Breast epithelium (tissue), 3 donors: ENCODE data around the gene MRPL9.

Source experiments
- CTCF ChIP-seq, 3 donors: fragments of 450-650 bp; IDR thresholded peaks; one replicate each; pipeline ENCODE4 v1.5.1; 2016 to 2017; ENCODE audit warnings: antibody characterized with exemption in 3 of 3, mild to moderate bottlenecking in 3 of 3, moderate library complexity in 3 of 3
- POLR2AphosphoS5 ChIP-seq, 3 donors: sonication (generic); formaldehyde crosslinking; IDR thresholded peaks; one replicate each; pipeline ENCODE4 v1.6.1; 2017; ENCODE audit warnings: antibody characterized with exemption in 3 of 3

GRCh38 chr1:151801846-151802245 lies 38.5 kb upstream of the MRPL9 start:
- no peak for TF ChIP-seq CTCF (IDR thresholded peaks at IDR 0.05)
- no peak for TF ChIP-seq POLR2AphosphoS5 (IDR thresholded peaks at IDR 0.05)
